Activated CD4-positive, alpha-beta T cell treated with anti-CD3 and anti-CD28 coated beads for 36 hours (primary cell): Measurements from ENCODE around the gene TPPP3. TPM values are rescaled to one million over a fixed set of nuclear protein-coding genes. Genes with fewer than 3 reads are reported as not detected.

Experiments
- ATAC-seq: fragments of 200-7000 bp; cut with Tn5 transposase; one replicate; pipeline ENCODE4 v1.10.0; 2021; ENCODE audit warnings: mild to moderate bottlenecking, moderate library complexity
- CTCF ChIA-PET: fragments of 350-600 bp; sonication (Branson Sonifier 250); formaldehyde crosslinking; loops from one replicate; lab custom pipeline; 2021; ENCODE audit warnings: antibody characterized with exemption; lab: Charles Lee
- POLR2A ChIA-PET: fragments of 350-600 bp; sonication (Branson Sonifier 250); formaldehyde crosslinking; loops from one replicate; lab custom pipeline; 2021; ENCODE audit warnings: antibody characterized with exemption, inconsistent platforms; lab: Charles Lee
- DNase-seq: peaks from one replicate; pipeline ENCODE4 v3.0.0-alpha.2; 2020
- H3K27ac Mint-ChIP-seq: one replicate; pipeline ENCODE4 v1.8.0; 2021; ENCODE audit warnings: mixed read lengths
- H3K27me3 Mint-ChIP-seq: one replicate; pipeline ENCODE4 v1.8.0; 2021; ENCODE audit warnings: mixed read lengths
- H3K36me3 Mint-ChIP-seq: one replicate; pipeline ENCODE4 v1.8.0; 2021; ENCODE audit warnings: low read depth, mixed read lengths
- H3K4me1 Mint-ChIP-seq: one replicate; pipeline ENCODE4 v1.8.0; 2021; ENCODE audit warnings: mixed read lengths
- H3K4me3 Mint-ChIP-seq: one replicate; pipeline ENCODE4 v1.8.0; 2021; ENCODE audit warnings: mild to moderate bottlenecking, moderate library complexity, mixed read lengths
- H3K9me3 Mint-ChIP-seq: one replicate; pipeline ENCODE4 v1.8.0; 2021; ENCODE audit warnings: low read depth, mixed read lengths
- intact Hi-C, 2 experiments: fragments of 100-400 bp; cut with DNase I in 1 of 2; cut with micrococcal nuclease in 1 of 2; formaldehyde crosslinking; loops; one replicate each; pipeline versions ENCODE4 v1.14.2 to v1.15.1; 2022 to 2024; cut with DNase I, micrococcal nuclease
- total RNA-seq, 2 experiments: library from RNA; stranded (reverse); gene quantifications; one replicate each; pipeline ENCODE4 v1.2.3, GENCODE V29; 2021

The TPPP3 gene
- total RNA-seq, 2 experiments from 2014 or later, result not detected

- no peaks in the 10 kb centered on the region for H3K9me3 Mint-ChIP-seq
- H3K36me3 Mint-ChIP-seq, result no peaks in the 10 kb centered on the region
- H3K4me1 Mint-ChIP-seq, result peaks cover 12% of the 10 kb centered on the region
- H3K27ac Mint-ChIP-seq, result no peak overlapping the region
- no peak for ATAC-seq
- POLR2A ChIA-PET, result no interaction called here
- CTCF ChIA-PET, result interaction anchor here (0.6 to 1.0 kb wide), 5 partner anchors 11 to 381 kb away, joined by 3 to 4 read pairs (median 3); no protein-coding TSS in a partner anchor
- peaks cover 25% of the 10 kb centered on the region for H3K27me3 Mint-ChIP-seq
- DNase-seq, result no peak
- no peak overlapping the region for H3K4me3 Mint-ChIP-seq
- intact Hi-C loops, result no loop called here
Measured at GRCh38 chr16:67432506-67432890, 39.2 kb upstream of the TPPP3 start.

GRCh38 chr16:67431775-67432505 is 38.6 kb upstream of the TPPP3 start:
- ChIA-PET CTCF (interaction anchor here (0.6 to 1.0 kb wide), 6 partner anchors 10 to 381 kb away, joined by 3 to 4 read pairs (median 3); no protein-coding TSS in a partner anchor), POLR2A (no interaction called here)
- Mint-ChIP-seq H3K9me3 (no peaks in the 10 kb centered on the region), H3K4me1 (peaks cover 12% of the 10 kb centered on the region), H3K36me3 (no peaks in the 10 kb centered on the region), H3K27me3 (peaks cover 28% of the 10 kb centered on the region), H3K4me3 (peak overlapping the region; percentile 55), H3K27ac (no peak overlapping the region)
- DNase-seq (no peak), ATAC-seq (no peak)
- intact Hi-C loops, result no loop called here

GRCh38 chr16:67430977-67431774 is 37.9 kb upstream of the TPPP3 start, which contains the start of gene HSD11B2:
Gene HSD11B2 (plus strand): TSS chr16:67431121. CDS start chr16:67431249, 128 bp downstream.
- ATAC-seq, result peak; percentile 51
- Mint-ChIP-seq H3K4me3 (peak within 1 kb of the TSS; percentile 69), H3K9me3 (no peaks in the 10 kb centered on the region), H3K27ac (peak within 1 kb of the TSS; percentile 37), H3K4me1 (peaks cover 12% of the 10 kb centered on the region), H3K36me3 (no peaks in the 10 kb centered on the region), H3K27me3 (peaks cover 34% of the 10 kb centered on the region)
- CTCF ChIA-PET, result interaction anchor here (0.5 to 1.0 kb wide), 5 partner anchors 17 to 271 kb away, joined by 3 to 5 read pairs (median 3); partner anchors contain the start of genes FBXL8 and SLC9A5
- intact Hi-C loops, result no loop called here
- POLR2A ChIA-PET, result no interaction called here
- DNase-seq, result peak; percentile 48

- H3K27me3 Mint-ChIP-seq, result peaks cover 35% of the 10 kb centered on the region
- ATAC-seq, result peak; percentile 59
- peak; percentile 63 for DNase-seq
- peak overlapping the region; percentile 69 for H3K4me3 Mint-ChIP-seq
- H3K27ac Mint-ChIP-seq, result peak overlapping the region; percentile 37
- POLR2A ChIA-PET, result no interaction called here
- intact Hi-C loops, result no loop called here
- CTCF ChIA-PET, result interaction anchor here (0.5 to 1.0 kb wide), 3 partner anchors 17 to 182 kb away, joined by 3 to 5 read pairs (median 3); partner anchors contain the start of gene SLC9A5
- no peaks in the 10 kb centered on the region for H3K9me3 Mint-ChIP-seq
- H3K4me1 Mint-ChIP-seq, result peaks cover 12% of the 10 kb centered on the region
- H3K36me3 Mint-ChIP-seq, result no peaks in the 10 kb centered on the region
Measured at GRCh38 chr16:67430504-67430976, 37.2 kb upstream of the TPPP3 start.

GRCh38 chr16:67429799-67430503 is 36.7 kb upstream of the TPPP3 start:
- Mint-ChIP-seq H3K36me3 (no peaks in the 10 kb centered on the region), H3K4me3 (peak overlapping the region; percentile 69), H3K4me1 (peaks cover 12% of the 10 kb centered on the region), H3K27me3 (peaks cover 35% of the 10 kb centered on the region), H3K27ac (peak overlapping the region; percentile 37), H3K9me3 (no peaks in the 10 kb centered on the region)
- POLR2A ChIA-PET, result no interaction called here
- intact Hi-C loops, result loop anchor here in 1 of 2 experiments (2.0 kb wide), 1 partner anchor 35 kb away; no protein-coding TSS in a partner anchor
- CTCF ChIA-PET, result interaction anchor here (0.5 to 2.3 kb wide), 5 partner anchors 17 to 181 kb away, joined by 3 to 34 read pairs (median 3); partner anchors contain the start of gene SLC9A5
- DNase-seq, result no peak
- no peak for ATAC-seq

GRCh38 chr16:67429053-67429798 is 35.9 kb upstream of the TPPP3 start:
- Mint-ChIP-seq H3K36me3 (no peaks in the 10 kb centered on the region), H3K27me3 (peaks cover 35% of the 10 kb centered on the region), H3K9me3 (no peaks in the 10 kb centered on the region), H3K27ac (no peak overlapping the region), H3K4me3 (peak overlapping the region; percentile 39), H3K4me1 (peaks cover 12% of the 10 kb centered on the region)
- CTCF ChIA-PET, result interaction anchor here (0.5 to 2.5 kb wide), 11 partner anchors 14 to 190 kb away, joined by 3 to 34 read pairs (median 6); partner anchors contain the start of genes ATP6V0D1 and TPPP3
- no peak for DNase-seq
- intact Hi-C loops, result loop anchor here in 1 of 2 experiments (2.0 kb wide), 1 partner anchor 36 kb away; no protein-coding TSS in a partner anchor
- ATAC-seq, result no peak
- POLR2A ChIA-PET, result no interaction called here

- DNase-seq (peak; percentile 81), ATAC-seq (peak; percentile 78)
- peaks cover 12% of the 10 kb centered on the region for H3K4me1 Mint-ChIP-seq
- no peaks in the 10 kb centered on the region for H3K9me3 Mint-ChIP-seq
- H3K36me3 Mint-ChIP-seq, result no peaks in the 10 kb centered on the region
- intact Hi-C loops, result loop anchor here (1.0 to 2.0 kb wide), 3 partner anchors 19 to 37 kb away; no protein-coding TSS in a partner anchor
- peaks cover 39% of the 10 kb centered on the region for H3K27me3 Mint-ChIP-seq
- POLR2A ChIA-PET, result interaction anchor here (0.5 kb wide), 1 partner anchor 394 kb away, joined by 6 read pairs; no protein-coding TSS in a partner anchor
- CTCF ChIA-PET, result interaction anchor here (0.6 to 2.5 kb wide), 33 partner anchors 8 to 612 kb away, joined by 3 to 34 read pairs (median 4); partner anchors contain the start of genes ATP6V0D1, CTCF and TPPP3
- no peak overlapping the region for H3K4me3 Mint-ChIP-seq
- no peak overlapping the region for H3K27ac Mint-ChIP-seq
Measured at GRCh38 chr16:67428146-67428731, 34.9 kb upstream of the TPPP3 start.

DNA sequence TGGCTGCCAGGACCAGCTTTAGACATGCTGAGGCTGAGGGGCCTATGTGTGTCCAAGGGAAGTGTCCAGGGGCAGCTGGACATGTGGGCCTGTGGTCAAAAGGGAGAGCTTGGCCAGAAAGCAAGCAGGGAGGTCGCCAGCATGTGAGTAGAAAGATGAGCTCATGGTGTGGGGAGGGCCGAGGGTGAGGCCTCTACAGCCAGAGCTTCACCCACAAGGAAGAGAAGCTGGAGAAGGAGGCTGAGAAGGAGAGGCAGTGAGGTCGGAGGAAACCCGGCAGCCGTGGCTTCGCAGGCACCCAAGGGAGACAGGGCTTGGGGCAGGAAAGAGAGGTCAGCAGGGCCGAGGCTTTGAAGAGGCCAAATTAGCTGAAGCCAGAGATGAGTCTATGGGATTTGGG is 33.7 kb upstream of the TPPP3 start:
- POLR2A ChIA-PET, result interaction anchor here (1.4 kb wide), 1 partner anchor 12 kb away, joined by 5 read pairs; no protein-coding TSS in a partner anchor
- Mint-ChIP-seq H3K27me3 (peaks cover 36% of the 10 kb centered on the region), H3K4me1 (peaks cover 9% of the 10 kb centered on the region), H3K4me3 (no peak overlapping the region), H3K36me3 (no peaks in the 10 kb centered on the region), H3K27ac (no peak overlapping the region), H3K9me3 (no peaks in the 10 kb centered on the region)
- intact Hi-C loops, result no loop called here
- CTCF ChIA-PET, result interaction anchor here (0.5 to 2.5 kb wide), 23 partner anchors 9 to 430 kb away, joined by 3 to 11 read pairs (median 4); no protein-coding TSS in a partner anchor
- ATAC-seq (no peak), DNase-seq (no peak)

DNA sequence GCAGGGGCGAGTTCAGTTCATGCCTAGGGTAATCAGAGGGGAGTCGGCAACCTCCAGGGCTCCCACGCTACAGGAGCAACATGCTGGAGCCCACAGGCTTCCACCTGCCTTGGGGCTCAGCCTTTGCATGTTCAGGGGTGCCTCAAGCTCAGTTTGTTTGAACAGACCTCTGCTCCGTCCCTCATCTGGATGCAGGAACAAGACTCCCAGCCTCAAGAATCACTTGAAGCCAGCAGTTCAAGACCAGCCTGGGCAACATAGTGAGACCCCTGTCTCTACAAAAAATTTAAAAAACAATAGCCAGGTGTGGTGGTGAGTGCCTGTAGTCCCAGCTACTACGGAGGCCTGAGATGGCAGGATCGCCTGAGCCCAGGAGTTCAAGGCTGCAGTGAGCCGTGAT is 32.7 kb upstream of the TPPP3 start:
- Mint-ChIP-seq H3K27ac (no peak overlapping the region), H3K36me3 (no peaks in the 10 kb centered on the region), H3K27me3 (peaks cover 33% of the 10 kb centered on the region), H3K4me1 (peaks cover 3% of the 10 kb centered on the region), H3K4me3 (no peak overlapping the region), H3K9me3 (no peaks in the 10 kb centered on the region)
- ATAC-seq (no peak), DNase-seq (no peak)
- ChIA-PET CTCF (interaction anchor here (1.0 to 2.0 kb wide), 6 partner anchors 8 to 148 kb away, joined by 3 to 8 read pairs (median 6); no protein-coding TSS in a partner anchor), POLR2A (interaction anchor here (1.4 kb wide), 1 partner anchor 11 kb away, joined by 5 read pairs; no protein-coding TSS in a partner anchor)
- intact Hi-C loops, result no loop called here
